Progenitor cell of endocrine pancreas (in vitro differentiated cells): ENCODE data around the gene BBS1. TPM values are rescaled to one million over a fixed set of nuclear protein-coding genes. Genes with fewer than 3 reads are reported as not detected.
"Not testable (repeated sequence)": the region's sequence is repeated elsewhere in the genome, so short reads cannot be mapped to it uniquely, and the experiment has no call there.

ENCODE experiments used
- DNase-seq: peaks from one replicate; pipeline ENCODE4 v3.0.0; 2021; ENCODE audit warnings: low spot score; ENCODE audit not compliant: unreplicated experiment
- H3K27ac Mint-ChIP-seq: 2 replicates; pipeline ENCODE4 v1.8.0; 2021; ENCODE audit warnings: mild to moderate bottlenecking, moderate library complexity, mixed read lengths
- H3K27me3 Mint-ChIP-seq: 2 replicates; pipeline ENCODE4 v1.8.0; 2021; ENCODE audit warnings: mixed read lengths
- H3K36me3 Mint-ChIP-seq: 2 replicates; pipeline ENCODE4 v1.8.0; 2022; ENCODE audit warnings: mixed read lengths; ENCODE audit not compliant: insufficient read depth
- H3K4me1 Mint-ChIP-seq: 2 replicates; pipeline ENCODE4 v1.8.0; 2021; ENCODE audit warnings: low read depth, mixed read lengths
- H3K4me3 Mint-ChIP-seq: 2 replicates; pipeline ENCODE4 v1.8.0; 2021; ENCODE audit warnings: low read depth, mild to moderate bottlenecking, moderate library complexity, mixed read lengths
- H3K9me3 Mint-ChIP-seq: 2 replicates; pipeline ENCODE4 v1.8.0; 2021; ENCODE audit warnings: low read depth, mixed read lengths
- total RNA-seq: library from RNA; stranded (reverse); gene quantifications from 2 replicates; pipeline ENCODE4 v1.2.1, GENCODE V29; 2021
- TF ChIP-seq, protein P1 (sequence below): fragments of 200-600 bp; sonication (generic); IDR thresholded peaks from one replicate; pipeline ENCODE4 v1.5.0; 2021; ENCODE audit warnings: antibody characterized with exemption, mild to moderate bottlenecking; ENCODE audit not compliant: unreplicated experiment

Gene BBS1
- total RNA-seq, 1 donor from 2014 or later: 80.3 TPM

DNA sequence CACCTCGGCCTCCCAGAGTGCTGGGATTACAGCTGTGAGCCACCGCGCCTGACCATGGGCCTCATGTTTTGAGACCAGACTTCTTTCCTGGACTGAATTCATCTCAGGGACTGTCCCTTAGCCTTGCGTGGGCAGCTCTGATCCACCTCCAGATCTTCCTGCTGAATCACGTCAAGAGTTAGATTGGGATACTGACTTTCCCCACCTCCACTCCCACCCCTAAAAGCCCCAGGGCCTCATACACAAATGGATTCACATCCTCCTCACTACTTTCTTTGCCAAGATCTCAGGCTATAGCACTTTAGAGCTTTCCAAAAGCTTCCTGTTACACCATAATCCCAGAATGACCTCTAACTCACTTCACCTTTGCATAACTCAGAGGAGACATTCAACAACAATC lies 70.4 kb downstream of the BBS1 start:
- Mint-ChIP-seq H3K4me3 (no peak overlapping the region), H3K27ac (no peak overlapping the region), H3K4me1 (no peaks in the 10 kb centered on the region), H3K9me3 (peaks cover 4% of the 10 kb centered on the region), H3K27me3 (peaks cover 19% of the 10 kb centered on the region), H3K36me3 (peaks cover 1% of the 10 kb centered on the region)
- no peak for DNase-seq
- TF ChIP-seq, protein P1, sequence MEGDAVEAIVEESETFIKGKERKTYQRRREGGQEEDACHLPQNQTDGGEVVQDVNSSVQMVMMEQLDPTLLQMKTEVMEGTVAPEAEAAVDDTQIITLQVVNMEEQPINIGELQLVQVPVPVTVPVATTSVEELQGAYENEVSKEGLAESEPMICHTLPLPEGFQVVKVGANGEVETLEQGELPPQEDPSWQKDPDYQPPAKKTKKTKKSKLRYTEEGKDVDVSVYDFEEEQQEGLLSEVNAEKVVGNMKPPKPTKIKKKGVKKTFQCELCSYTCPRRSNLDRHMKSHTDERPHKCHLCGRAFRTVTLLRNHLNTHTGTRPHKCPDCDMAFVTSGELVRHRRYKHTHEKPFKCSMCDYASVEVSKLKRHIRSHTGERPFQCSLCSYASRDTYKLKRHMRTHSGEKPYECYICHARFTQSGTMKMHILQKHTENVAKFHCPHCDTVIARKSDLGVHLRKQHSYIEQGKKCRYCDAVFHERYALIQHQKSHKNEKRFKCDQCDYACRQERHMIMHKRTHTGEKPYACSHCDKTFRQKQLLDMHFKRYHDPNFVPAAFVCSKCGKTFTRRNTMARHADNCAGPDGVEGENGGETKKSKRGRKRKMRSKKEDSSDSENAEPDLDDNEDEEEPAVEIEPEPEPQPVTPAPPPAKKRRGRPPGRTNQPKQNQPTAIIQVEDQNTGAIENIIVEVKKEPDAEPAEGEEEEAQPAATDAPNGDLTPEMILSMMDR: no peak

DNA sequence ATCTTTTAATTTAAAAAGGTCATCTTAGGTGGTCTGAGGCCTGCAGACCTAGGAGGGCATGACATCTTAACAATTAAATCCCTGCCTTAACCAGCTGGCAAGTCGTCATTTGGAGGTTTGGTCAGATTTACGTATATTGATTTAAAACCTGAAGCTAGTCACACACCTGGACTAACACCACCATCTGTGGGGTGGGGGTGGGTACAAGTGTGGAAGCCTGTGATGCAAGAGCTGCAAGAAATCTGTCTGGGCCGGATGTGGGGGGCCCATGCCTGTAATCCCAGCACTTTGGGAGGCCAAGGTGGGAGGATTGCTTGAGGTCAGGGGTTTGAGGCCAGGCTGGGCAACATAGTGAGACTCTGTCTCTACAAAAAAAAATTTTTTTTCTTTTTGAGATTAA lies 70.8 kb downstream of the BBS1 start:
- no peak for DNase-seq
- TF ChIP-seq, protein P1: no peak
- peaks cover 4% of the 10 kb centered on the region for H3K9me3 Mint-ChIP-seq
- no peak overlapping the region for H3K4me3 Mint-ChIP-seq
- H3K27me3 Mint-ChIP-seq: peaks cover 18% of the 10 kb centered on the region
- peaks cover 1% of the 10 kb centered on the region for H3K36me3 Mint-ChIP-seq
- H3K4me1 Mint-ChIP-seq: no peaks in the 10 kb centered on the region
- no peak overlapping the region for H3K27ac Mint-ChIP-seq

DNA sequence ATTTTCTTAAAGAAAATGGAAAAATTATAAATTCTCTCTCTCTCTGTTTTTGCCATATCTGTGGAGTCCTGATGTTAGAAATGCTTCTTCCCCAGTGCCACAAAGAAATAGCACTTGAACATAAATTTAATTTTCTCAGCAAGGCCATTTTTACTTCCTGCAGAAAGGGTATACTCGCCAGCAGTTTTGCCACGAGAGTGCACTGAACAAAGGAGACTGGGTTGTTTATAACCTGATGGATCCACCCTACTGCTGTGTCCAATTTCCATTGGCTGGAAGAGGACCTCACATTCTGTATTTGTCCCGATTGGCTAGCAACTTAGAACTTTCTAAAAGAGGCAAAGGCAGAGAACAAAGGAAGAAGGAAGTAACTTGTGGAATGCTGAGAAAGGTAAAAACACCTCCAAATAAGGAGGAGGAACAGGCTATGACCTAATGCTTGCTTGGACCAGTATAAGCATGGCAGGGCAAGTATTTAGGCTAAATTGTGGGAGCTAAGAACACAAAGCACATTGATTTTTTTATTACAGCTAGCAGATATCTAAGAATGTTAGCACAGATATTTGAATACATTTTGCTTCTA lies 72.2 kb downstream of the BBS1 start:
- DNase-seq, H3K4me1 Mint-ChIP-seq, H3K9me3 Mint-ChIP-seq, H3K36me3 Mint-ChIP-seq, H3K4me3 Mint-ChIP-seq: not testable (repeated sequence)
- Mint-ChIP-seq H3K27me3 (peaks cover 12% of the 10 kb centered on the region), H3K27ac (peak overlapping the region; percentile 84)

Other genes with a start within 250 kb of the BBS1 start
- 100 and 102 TPM in 2 replicates for gene RAB1B, start 242.0 kb upstream of the BBS1 start, total RNA-seq
- gene CNIH2, start 232.5 kb upstream of the BBS1 start, total RNA-seq: 21.3 and 21.7 TPM in 2 replicates
- 61.7 and 64.6 TPM in 2 replicates for gene YIF1A, start 221.5 kb upstream of the BBS1 start, total RNA-seq
- gene TMEM151A, start 218.7 kb upstream of the BBS1 start, total RNA-seq: 0.33 and 0.57 TPM in 2 replicates
- 0.22 and 0.67 TPM in 2 replicates for gene CD248, start 193.6 kb upstream of the BBS1 start, total RNA-seq
- gene RIN1, start 174.2 kb upstream of the BBS1 start, total RNA-seq: 1.5 and 2.3 TPM in 2 replicates
- gene BRMS1, start 165.5 kb upstream of the BBS1 start, total RNA-seq: 38.1 and 38.3 TPM in 2 replicates
- gene B4GAT1, start 163.0 kb upstream of the BBS1 start, total RNA-seq: 25.9 and 28.7 TPM in 2 replicates
- 35.6 and 38.2 TPM in 2 replicates for gene SLC29A2, start 138.9 kb upstream of the BBS1 start, total RNA-seq
- not detected in 2 replicates for gene NPAS4, start 89.6 kb upstream of the BBS1 start, total RNA-seq
- 54.3 and 59.1 TPM in 2 replicates for gene MRPL11, start 71.8 kb upstream of the BBS1 start, total RNA-seq
- 16.9 and 17.8 TPM in 2 replicates for gene PELI3, start 43.7 kb upstream of the BBS1 start, total RNA-seq
- gene DPP3, start 30.2 kb upstream of the BBS1 start, total RNA-seq: 78.7 and 79.7 TPM in 2 replicates
- 9.7 and 10.5 TPM in 2 replicates for gene ZDHHC24, start 35.4 kb downstream of the BBS1 start, total RNA-seq
- gene ACTN3, start 36.3 kb downstream of the BBS1 start, total RNA-seq: 0.43 and 0.44 TPM in 2 replicates
- gene CTSF, start 58.0 kb downstream of the BBS1 start, total RNA-seq: 3.6 and 4.1 TPM in 2 replicates
- 0.89 and 1.1 TPM in 2 replicates for gene CCDC87, start 82.4 kb downstream of the BBS1 start, total RNA-seq
- 48.9 and 49.7 TPM in 2 replicates for gene CCS, start 82.5 kb downstream of the BBS1 start, total RNA-seq
- gene RBM14, start 106.0 kb downstream of the BBS1 start, total RNA-seq: 119 and 124 TPM in 2 replicates
- gene RBM4, start 128.1 kb downstream of the BBS1 start, total RNA-seq: 239 and 258 TPM in 2 replicates
- gene RBM4B, start 167.3 kb downstream of the BBS1 start, total RNA-seq: 71.0 and 71.7 TPM in 2 replicates
- 54.0 and 55.0 TPM in 2 replicates for gene SPTBN2, start 218.6 kb downstream of the BBS1 start, total RNA-seq